Neural cell (in vitro differentiated cells): Measurements from ENCODE around the gene RIPPLY1. TPM values are rescaled to one million over a fixed set of nuclear protein-coding genes. Genes with fewer than 3 reads are reported as not detected.

Experiments used
- H2AFZ ChIP-seq: fragments of 200-600, 300-800 bp; sonication (generic), shearing (Covaris generic); 2 replicates; pipeline ENCODE4 v1.6.0; 2014; ENCODE audit warnings: low read depth, mild to moderate bottlenecking, antibody characterized with exemption, low read length, moderate library complexity
- H3F3A ChIP-seq: fragments of 200-600 bp; shearing (Covaris generic); 2 replicates; pipeline ENCODE4 v1.6.1; 2016; ENCODE audit warnings: mild to moderate bottlenecking, moderate library complexity, mixed read lengths, antibody characterized with exemption, low read length; ENCODE audit not compliant: insufficient read depth, poor library complexity, severe bottlenecking
- H3K27ac ChIP-seq: fragments of 200-600, 300-800 bp; sonication (generic), shearing (Covaris generic); 2 replicates; pipeline ENCODE4 v1.5.1; 2014; ENCODE audit warnings: mild to moderate bottlenecking, low read length, moderate library complexity
- H3K27me3 ChIP-seq: fragments of 300-800, 200-600 bp; sonication (generic), shearing (Covaris generic); 2 replicates; pipeline ENCODE4 v1.6.0; 2014; ENCODE audit warnings: mild to moderate bottlenecking, low read depth, low read length, moderate library complexity; ENCODE audit not compliant: insufficient read depth
- H3K36me3 ChIP-seq: fragments of 300-800, 200-600 bp; sonication (generic), shearing (Covaris generic); 2 replicates; pipeline ENCODE4 v1.5.1; 2014; ENCODE audit warnings: mild to moderate bottlenecking, antibody characterized with exemption, low read length, moderate library complexity; ENCODE audit not compliant: insufficient read depth
- H3K4me2 ChIP-seq: fragments of 300-800, 200-600 bp; sonication (generic), shearing (Covaris generic); 2 replicates; pipeline ENCODE4 v1.6.0; 2014; ENCODE audit warnings: mild to moderate bottlenecking, low read length
- H3K4me3 ChIP-seq: fragments of 300-800, 200-600 bp; sonication (generic), shearing (Covaris generic); 2 replicates; pipeline ENCODE4 v1.5.1; 2014; ENCODE audit warnings: mild to moderate bottlenecking, low read length, moderate library complexity
- H3K79me2 ChIP-seq: fragments of 200-600 bp; shearing (Covaris generic); replicated peaks from 2 replicates; pipeline ENCODE4 v1.6.0; 2014; ENCODE audit warnings: mild to moderate bottlenecking, low read length, moderate library complexity; ENCODE audit not compliant: insufficient read depth
- H3K9ac ChIP-seq: fragments of 300-800, 200-600 bp; sonication (generic), shearing (Covaris generic); 2 replicates; pipeline ENCODE4 v1.6.1; 2016; ENCODE audit warnings: mild to moderate bottlenecking, low read length, mixed read lengths
- H3K9me2 ChIP-seq: fragments of 200-600 bp; shearing (Covaris generic); 2 replicates; pipeline ENCODE4 v1.6.1; 2016; ENCODE audit warnings: mild to moderate bottlenecking, low read length, mixed read lengths; ENCODE audit not compliant: insufficient read depth
- H3K9me3 ChIP-seq: fragments of 200-600, 300-800 bp; sonication (generic), shearing (Covaris generic); 2 replicates; pipeline ENCODE4 v1.6.1; 2016; ENCODE audit warnings: mild to moderate bottlenecking, mixed run types, low read length, moderate library complexity, mixed read lengths
- H4K20me1 ChIP-seq: fragments of 200-600 bp; shearing (Covaris generic); 2 replicates; pipeline ENCODE4 v1.6.1; 2016; ENCODE audit warnings: mild to moderate bottlenecking, mixed run types; ENCODE audit not compliant: insufficient read depth
- EP300 ChIP-seq: fragments of 450-650 bp; conservative IDR thresholded peaks from 2 replicates; pipeline ENCODE4 v1.6.1; 2014; ENCODE audit warnings: antibody characterized with exemption, mild to moderate bottlenecking, moderate library complexity; ENCODE audit not compliant: poor library complexity, severe bottlenecking
- EZH2 ChIP-seq: fragments of 200-600, 300-800 bp; shearing (Covaris generic), sonication (generic); IDR thresholded peaks from 2 replicates; pipeline ENCODE4 v1.6.1; 2014; ENCODE audit warnings: antibody characterized with exemption, low read length, borderline replicate concordance, mild to moderate bottlenecking; ENCODE audit not compliant: insufficient read depth, poor library complexity, severe bottlenecking
- MXI1 ChIP-seq: fragments of 450-650 bp; conservative IDR thresholded peaks from 2 replicates; pipeline ENCODE4 v1.6.1; 2014; ENCODE audit warnings: antibody characterized with exemption, mild to moderate bottlenecking; ENCODE audit not compliant: poor library complexity, severe bottlenecking
- POLR2AphosphoS5 ChIP-seq: IDR thresholded peaks from 2 replicates; pipeline ENCODE4 v1.6.1; 2012
- RAD21 ChIP-seq: fragments of 450-650 bp; conservative IDR thresholded peaks from 2 replicates; pipeline ENCODE4 v1.6.1; 2014; ENCODE audit warnings: antibody characterized with exemption, mild to moderate bottlenecking, moderate library complexity
- SMC3 ChIP-seq: fragments of 450-650 bp; conservative IDR thresholded peaks from 2 replicates; pipeline ENCODE4 v1.6.1; 2014; ENCODE audit warnings: antibody characterized with exemption, mild to moderate bottlenecking, moderate library complexity; ENCODE audit not compliant: poor library complexity
- TAF1 ChIP-seq: IDR thresholded peaks from 2 replicates; pipeline ENCODE4 v1.6.1; 2012; ENCODE audit warnings: low read depth
- polyA plus RNA-seq: library from polyadenylated mRNA; depleted of rRNA; stranded (reverse); fragments of >200 nt; gene quantifications from 2 replicates; pipeline ENCODE4 v1.2.3, GENCODE V29; 2014
- TF ChIP-seq, protein P1 (sequence below): IDR thresholded peaks from 2 replicates; pipeline ENCODE4 v1.6.1; 2012; ENCODE audit warnings: borderline replicate concordance
- TF ChIP-seq, protein P2 (sequence below): fragments of 450-650 bp; IDR thresholded peaks from 2 replicates; pipeline ENCODE4 v1.5.1; 2014; ENCODE audit warnings: antibody characterized with exemption, mild to moderate bottlenecking, moderate library complexity; ENCODE audit not compliant: poor library complexity, severe bottlenecking

The RIPPLY1 gene
- polyA plus RNA-seq, 1 donor from 2014 or later, result 0.57 TPM

DNA sequence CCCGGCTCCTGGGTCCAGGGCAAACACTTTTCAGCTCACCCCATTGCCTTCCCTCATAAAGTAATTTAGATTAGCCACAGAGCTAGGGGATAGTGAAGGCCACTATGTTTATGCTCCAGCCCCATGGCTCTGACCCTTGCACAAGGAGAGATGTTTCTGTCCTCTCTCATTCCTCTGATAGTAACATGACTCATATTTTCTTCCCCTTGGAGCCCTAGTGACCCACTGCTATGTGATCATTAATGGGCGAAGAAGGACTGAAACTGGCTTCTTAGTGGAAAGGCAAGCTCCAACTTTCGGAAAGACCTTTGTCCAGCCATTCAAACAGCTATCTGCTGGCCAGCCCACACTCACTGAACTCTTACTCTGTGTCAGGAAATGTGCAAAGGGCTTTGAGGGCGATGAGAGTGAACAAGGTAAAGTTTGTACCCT lies 29.4 kb upstream of the RIPPLY1 start:
- H3K79me2 ChIP-seq, result no peaks in the 10 kb centered on the region
- H3K9me2 ChIP-seq, result no peaks in the 10 kb centered on the region
- no peaks in the 10 kb centered on the region for H3K36me3 ChIP-seq
- no peak overlapping the region for H3K9ac ChIP-seq
- H3K9me3 ChIP-seq, result no peaks in the 10 kb centered on the region
- TF ChIP-seq SMC3 (no peak), MXI1 (no peak), EZH2 (no peak), POLR2AphosphoS5 (no peak), EP300 (no peak), TAF1 (no peak), RAD21 (no peak)
- TF ChIP-seq, protein P1, sequence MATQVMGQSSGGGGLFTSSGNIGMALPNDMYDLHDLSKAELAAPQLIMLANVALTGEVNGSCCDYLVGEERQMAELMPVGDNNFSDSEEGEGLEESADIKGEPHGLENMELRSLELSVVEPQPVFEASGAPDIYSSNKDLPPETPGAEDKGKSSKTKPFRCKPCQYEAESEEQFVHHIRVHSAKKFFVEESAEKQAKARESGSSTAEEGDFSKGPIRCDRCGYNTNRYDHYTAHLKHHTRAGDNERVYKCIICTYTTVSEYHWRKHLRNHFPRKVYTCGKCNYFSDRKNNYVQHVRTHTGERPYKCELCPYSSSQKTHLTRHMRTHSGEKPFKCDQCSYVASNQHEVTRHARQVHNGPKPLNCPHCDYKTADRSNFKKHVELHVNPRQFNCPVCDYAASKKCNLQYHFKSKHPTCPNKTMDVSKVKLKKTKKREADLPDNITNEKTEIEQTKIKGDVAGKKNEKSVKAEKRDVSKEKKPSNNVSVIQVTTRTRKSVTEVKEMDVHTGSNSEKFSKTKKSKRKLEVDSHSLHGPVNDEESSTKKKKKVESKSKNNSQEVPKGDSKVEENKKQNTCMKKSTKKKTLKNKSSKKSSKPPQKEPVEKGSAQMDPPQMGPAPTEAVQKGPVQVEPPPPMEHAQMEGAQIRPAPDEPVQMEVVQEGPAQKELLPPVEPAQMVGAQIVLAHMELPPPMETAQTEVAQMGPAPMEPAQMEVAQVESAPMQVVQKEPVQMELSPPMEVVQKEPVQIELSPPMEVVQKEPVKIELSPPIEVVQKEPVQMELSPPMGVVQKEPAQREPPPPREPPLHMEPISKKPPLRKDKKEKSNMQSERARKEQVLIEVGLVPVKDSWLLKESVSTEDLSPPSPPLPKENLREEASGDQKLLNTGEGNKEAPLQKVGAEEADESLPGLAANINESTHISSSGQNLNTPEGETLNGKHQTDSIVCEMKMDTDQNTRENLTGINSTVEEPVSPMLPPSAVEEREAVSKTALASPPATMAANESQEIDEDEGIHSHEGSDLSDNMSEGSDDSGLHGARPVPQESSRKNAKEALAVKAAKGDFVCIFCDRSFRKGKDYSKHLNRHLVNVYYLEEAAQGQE, result no peak
- TF ChIP-seq, protein P2, sequence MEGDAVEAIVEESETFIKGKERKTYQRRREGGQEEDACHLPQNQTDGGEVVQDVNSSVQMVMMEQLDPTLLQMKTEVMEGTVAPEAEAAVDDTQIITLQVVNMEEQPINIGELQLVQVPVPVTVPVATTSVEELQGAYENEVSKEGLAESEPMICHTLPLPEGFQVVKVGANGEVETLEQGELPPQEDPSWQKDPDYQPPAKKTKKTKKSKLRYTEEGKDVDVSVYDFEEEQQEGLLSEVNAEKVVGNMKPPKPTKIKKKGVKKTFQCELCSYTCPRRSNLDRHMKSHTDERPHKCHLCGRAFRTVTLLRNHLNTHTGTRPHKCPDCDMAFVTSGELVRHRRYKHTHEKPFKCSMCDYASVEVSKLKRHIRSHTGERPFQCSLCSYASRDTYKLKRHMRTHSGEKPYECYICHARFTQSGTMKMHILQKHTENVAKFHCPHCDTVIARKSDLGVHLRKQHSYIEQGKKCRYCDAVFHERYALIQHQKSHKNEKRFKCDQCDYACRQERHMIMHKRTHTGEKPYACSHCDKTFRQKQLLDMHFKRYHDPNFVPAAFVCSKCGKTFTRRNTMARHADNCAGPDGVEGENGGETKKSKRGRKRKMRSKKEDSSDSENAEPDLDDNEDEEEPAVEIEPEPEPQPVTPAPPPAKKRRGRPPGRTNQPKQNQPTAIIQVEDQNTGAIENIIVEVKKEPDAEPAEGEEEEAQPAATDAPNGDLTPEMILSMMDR, result no peak
- H4K20me1 ChIP-seq, result no peaks in the 10 kb centered on the region
- no peak overlapping the region for H2AFZ ChIP-seq
- no peak overlapping the region for H3K27ac ChIP-seq
- H3K4me3 ChIP-seq, result no peak overlapping the region
- no peak overlapping the region for H3K4me2 ChIP-seq
- no peaks in the 10 kb centered on the region for H3K27me3 ChIP-seq
- no peaks in the 10 kb centered on the region for H3F3A ChIP-seq

DNA sequence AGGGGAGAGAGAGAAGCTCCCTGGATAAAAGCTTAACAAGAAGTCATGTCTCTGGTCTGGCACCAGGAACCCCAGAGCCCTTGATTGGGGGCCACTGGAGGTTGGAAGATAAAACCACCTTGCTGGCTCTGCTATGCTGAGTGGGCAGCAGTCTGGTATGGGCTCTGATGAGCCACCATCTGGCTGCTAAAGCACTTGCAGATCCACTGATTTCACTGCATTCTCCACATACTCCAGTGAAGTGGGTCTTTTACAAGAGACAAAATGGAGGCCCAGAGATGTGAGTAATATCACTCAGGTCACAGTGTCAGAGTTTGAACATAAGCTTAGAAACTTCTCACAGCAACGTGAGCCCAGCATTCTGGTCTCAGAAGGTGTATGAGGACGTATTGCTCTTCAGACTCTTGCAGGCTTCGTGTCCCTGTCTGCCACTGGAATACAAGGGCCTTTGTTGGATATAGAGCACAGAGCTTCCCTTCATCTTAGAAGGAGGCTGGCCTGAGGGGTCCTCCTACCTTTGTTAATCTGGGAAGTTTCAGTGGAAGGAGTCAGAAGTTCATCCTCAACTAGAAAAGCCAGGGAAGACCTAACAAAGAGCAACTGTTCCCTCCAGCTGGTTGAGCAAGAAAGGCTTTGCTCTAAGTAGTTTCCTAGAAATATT lies 28.8 kb upstream of the RIPPLY1 start:
- no peak overlapping the region for H3K4me3 ChIP-seq
- H3F3A ChIP-seq, result no peaks in the 10 kb centered on the region
- no peaks in the 10 kb centered on the region for H3K9me2 ChIP-seq
- H2AFZ ChIP-seq, result no peak overlapping the region
- no peaks in the 10 kb centered on the region for H4K20me1 ChIP-seq
- H3K36me3 ChIP-seq, result no peaks in the 10 kb centered on the region
- no peak overlapping the region for H3K9ac ChIP-seq
- H3K79me2 ChIP-seq, result no peaks in the 10 kb centered on the region
- no peak overlapping the region for H3K27ac ChIP-seq
- no peak overlapping the region for H3K4me2 ChIP-seq
- TF ChIP-seq EZH2 (no peak), EP300 (no peak), RAD21 (no peak), TAF1 (no peak), SMC3 (no peak), MXI1 (no peak), POLR2AphosphoS5 (no peak)
- TF ChIP-seq, protein P2, result no peak
- TF ChIP-seq, protein P1, result no peak
- H3K9me3 ChIP-seq, result no peaks in the 10 kb centered on the region
- no peaks in the 10 kb centered on the region for H3K27me3 ChIP-seq
